Measurements from ENCODE around the gene RTN4IP1.

RTN4IP1 gene

GRCh38 chr6:106540907-106541306 lies 88.4 kb downstream of the RTN4IP1 start:
- no peak for DNase-seq

DNA sequence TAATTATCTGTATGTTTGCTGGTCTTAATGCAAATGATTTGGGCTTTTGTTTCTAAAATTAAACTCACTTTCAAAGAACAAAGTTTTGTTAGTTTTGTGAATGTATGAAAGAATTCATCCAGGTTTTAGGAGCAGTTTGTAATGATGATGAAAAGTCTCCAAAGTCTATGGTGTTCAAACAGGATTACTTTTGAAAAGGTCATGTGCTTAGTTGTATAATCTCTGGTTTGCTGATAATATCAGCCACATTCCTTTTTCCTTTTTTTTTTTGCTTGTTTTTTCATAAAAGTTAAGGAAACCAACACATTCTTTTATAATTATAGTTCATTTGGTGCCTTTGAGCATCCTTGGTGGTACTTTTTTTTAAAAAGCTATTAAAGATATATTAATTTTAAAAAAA lies 88.9 kb downstream of the RTN4IP1 start:
- DNase-seq: no peak

- no peak for DNase-seq
Observed at GRCh38 chr6:106539936-106540335, 89.4 kb downstream of the RTN4IP1 start.

- DNase-seq: no peak
Observed at GRCh38 chr6:106538145-106538544, 91.2 kb downstream of the RTN4IP1 start.

- DNase-seq: no peak
Observed at GRCh38 chr6:106537662-106538061, 91.6 kb downstream of the RTN4IP1 start.

DNA sequence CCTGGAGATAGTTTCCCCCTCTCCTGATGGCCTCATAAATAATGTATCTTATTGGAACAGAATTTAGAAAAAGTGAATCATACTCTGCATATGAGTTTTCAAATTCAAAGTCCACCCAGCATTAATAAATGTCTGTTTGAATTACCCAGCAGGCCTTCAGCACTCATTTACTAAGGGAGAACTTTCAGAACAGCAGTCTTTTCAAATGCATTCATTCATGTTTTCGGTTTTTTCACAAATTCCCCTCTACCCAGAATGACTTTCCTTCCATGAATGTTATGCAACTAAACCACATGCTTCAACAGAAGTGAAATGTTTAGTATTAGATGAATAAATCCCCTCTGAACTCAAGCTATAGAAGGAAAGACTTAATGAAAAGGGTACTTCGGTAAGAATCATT lies 92.4 kb downstream of the RTN4IP1 start:
- DNase-seq: peak; percentile 38

DNA sequence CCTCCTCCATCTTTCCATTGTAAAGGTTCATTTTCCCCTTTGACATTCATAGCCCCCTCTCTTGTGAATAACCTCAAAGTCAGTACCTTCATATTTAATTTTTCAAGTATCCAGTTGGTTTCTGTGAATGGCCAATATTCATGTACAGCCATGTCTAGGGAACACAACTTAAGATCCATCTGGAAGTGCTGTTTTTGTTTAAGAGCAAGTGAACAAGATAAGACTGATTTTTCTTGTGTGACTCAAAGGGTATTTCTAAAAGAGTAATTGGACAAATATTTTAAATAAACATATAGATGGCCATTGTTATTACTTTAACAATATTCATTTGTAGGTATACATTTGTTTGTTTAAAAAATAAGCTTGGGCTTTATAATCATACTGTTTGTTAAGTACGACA lies 92.9 kb downstream of the RTN4IP1 start:
- no peak for DNase-seq

DNA sequence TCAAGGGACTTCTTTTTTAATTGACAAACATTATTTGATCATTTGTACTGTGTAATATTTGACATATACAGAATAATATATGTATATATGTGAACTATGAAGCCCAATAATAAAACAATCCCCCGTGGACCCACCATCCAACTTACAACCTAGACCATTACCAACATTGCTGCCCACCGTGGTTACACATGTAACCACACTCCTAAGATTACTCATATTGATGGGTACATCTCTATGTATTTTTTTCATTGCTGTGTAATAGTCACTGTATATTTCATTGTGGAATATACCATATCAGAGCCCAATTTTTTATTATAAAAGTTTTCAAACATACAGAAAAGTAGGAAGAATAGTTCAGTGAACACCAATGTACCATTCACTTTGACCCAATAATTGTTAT lies 94.3 kb downstream of the RTN4IP1 start:
- DNase-seq: no peak

- no peak for DNase-seq
Observed at GRCh38 chr6:106534564-106534982, 94.7 kb downstream of the RTN4IP1 start.

DNA sequence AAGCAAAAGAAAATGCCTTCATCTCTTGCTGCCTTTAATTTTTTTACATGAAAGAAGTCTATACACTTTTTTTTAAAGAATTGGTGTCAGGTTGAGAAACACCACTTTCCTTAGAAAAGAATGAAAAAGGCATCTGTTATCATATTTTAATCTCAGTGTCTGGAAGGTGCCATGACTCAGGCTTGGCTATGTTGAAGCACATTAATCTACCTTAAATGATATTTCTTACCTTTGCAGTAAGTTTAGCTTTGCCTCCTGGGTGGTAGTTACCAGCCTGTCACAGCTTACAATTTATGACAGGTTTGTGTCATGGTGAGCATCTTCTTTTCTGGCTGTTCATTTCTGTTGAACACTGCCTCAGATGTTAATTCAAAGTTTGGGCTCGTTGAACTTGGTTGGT lies 95.3 kb downstream of the RTN4IP1 start:
- DNase-seq: no peak

- DNase-seq: no peak
Observed at GRCh38 chr6:106533054-106533453, 96.2 kb downstream of the RTN4IP1 start.

- DNase-seq: peak; percentile 94
Observed at GRCh38 chr6:106530502-106530901, 98.8 kb downstream of the RTN4IP1 start.

DNA sequence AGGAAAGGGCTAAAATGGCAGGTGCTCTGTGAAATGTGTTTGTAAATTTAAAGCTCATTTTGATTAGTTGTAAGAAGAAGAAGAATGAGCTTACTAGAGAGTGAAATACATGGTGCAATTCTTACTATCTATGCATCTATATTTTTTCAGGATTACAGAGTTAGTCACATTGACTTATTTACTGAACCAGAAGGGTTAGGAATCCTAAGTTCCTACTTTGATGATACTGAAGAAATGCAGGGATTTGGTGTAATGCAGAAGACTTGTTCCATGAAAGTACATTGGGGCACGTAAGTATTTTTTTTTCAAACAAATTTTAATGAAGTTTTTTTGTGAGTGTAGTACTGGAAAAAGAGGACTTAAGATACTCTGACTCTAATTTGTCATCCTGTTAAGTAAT lies 99.3 kb downstream of the RTN4IP1 start:
- peak; percentile 34 for DNase-seq

DNA sequence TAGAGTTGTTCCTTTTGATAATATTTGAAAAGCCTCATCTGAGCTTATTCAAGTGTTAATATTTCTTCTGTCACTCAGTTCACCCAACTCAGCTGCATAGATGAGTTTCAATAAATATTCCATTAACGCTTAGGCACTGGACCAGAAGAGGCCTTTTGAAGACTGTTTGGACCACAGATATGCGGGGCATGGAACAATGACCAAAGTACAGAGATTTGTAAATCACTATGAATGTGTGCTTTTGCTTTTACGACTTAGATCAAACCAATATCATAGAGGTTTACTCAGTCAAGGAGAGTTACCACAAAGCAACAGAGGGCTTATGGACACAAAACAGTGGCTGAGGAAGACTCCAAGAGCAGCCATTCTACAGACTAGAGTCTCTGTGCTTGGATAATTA lies 99.9 kb downstream of the RTN4IP1 start:
- DNase-seq: peak; percentile 34

DNA sequence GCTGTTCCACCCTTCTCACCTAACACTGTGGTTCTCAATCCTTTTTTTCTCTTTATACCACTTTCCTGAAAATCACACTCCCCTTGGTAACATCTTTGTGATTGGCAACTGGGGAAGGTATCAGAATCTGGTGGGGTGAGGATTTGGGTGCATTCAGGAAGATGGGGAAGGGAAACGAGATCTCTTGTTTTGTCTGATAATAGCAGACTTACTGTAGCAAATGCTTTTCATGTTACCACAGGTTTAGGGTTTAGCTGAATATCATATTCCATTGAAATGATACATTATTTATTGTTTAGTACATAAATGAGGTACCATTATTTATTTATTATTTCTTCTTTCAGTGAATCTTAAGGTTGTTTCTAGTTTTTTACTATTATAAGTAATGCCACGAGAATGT lies 100.8 kb downstream of the RTN4IP1 start:
- no peak for DNase-seq

GRCh38 chr6:106527979-106528378 lies 101.3 kb downstream of the RTN4IP1 start:
- peak; percentile 97 for DNase-seq

DNA sequence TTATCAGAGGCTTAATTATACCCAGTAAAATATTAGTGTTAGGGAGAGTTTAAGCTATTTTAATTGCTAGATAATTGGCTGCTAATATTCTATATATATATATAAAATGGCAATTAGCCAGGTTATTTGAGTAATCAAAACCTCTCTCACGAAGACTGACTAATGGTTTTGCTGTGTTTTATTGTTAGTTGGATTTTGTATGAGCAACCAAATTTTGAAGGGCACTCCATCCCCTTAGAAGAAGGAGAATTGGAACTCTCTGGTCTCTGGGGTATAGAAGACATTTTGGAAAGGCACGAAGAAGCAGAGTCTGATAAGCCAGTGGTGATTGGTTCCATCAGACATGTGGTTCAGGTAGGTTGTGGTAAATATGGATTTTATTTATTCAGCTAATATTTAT lies 102.2 kb downstream of the RTN4IP1 start:
- DNase-seq: peak; percentile 34

- DNase-seq: no peak
Observed at GRCh38 chr6:106525882-106526275, 103.4 kb downstream of the RTN4IP1 start.

DNA sequence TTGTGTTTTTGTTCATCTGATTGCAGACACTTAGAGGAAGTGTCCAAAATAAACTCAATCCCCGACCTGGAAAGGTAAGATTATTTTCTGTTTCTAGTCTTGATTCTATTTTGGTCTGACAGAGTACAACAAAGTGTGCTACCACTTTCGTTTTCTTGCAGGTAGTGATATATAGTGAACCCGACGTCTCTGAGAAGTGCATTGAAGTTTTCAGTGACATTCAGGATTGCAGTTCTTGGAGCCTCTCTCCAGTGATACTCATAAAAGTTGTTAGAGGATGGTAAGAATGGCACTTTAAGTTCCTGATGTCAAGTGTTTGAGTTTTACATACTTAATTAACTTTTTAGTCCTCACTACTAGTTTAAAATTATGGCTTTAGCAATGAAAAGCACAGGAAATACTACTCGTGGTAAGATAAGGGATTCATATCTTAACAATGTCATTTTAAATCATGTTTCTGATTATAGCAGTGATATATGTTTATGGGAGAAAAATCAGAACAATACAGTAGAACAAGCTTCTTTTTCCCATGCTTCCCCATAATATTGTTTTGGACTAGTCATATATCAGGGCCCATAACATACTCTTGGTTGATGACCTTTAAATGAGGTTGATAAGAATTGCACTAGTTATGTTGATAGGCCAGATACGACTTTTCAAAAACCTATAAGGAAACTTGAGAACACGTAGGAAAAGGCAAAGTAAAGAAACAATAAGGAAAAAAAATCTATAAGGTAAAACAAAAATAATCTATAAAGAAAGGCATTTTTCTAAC lies 104.0 kb downstream of the RTN4IP1 start:
- DNase-seq: no peak

GRCh38 chr6:106522562-106523250 lies 106.6 kb downstream of the RTN4IP1 start:
- DNase-seq: no peak

All from fibroblast of skin of right quadriceps (primary cell).